ENCODE data around the gene FOXQ1. TPM values are rescaled to one million over a fixed set of nuclear protein-coding genes. Genes with fewer than 3 reads are reported as not detected.

Gene FOXQ1
- total and polyA plus RNA-seq, 4 donors, result 0.28 to 1.1 TPM; not detected in 2

Other genes starting within 250 kb of the FOXQ1 start
- gene FOXF2, start 77.5 kb downstream of the FOXQ1 start, total RNA-seq, result under 1 TPM in 1 of 2 donors, not detected in 1; 0.05 TPM
- gene FOXF2, start 77.5 kb downstream of the FOXQ1 start, polyA plus RNA-seq, result not detected